ENCODE measurements around the gene IL1RL2. TPM values are rescaled to one million over a fixed set of nuclear protein-coding genes. Genes with fewer than 3 reads are reported as not detected.

IL1RL2 gene
- total RNA-seq, 1 experiment from 2014 or later: 0.11 TPM

DNA sequence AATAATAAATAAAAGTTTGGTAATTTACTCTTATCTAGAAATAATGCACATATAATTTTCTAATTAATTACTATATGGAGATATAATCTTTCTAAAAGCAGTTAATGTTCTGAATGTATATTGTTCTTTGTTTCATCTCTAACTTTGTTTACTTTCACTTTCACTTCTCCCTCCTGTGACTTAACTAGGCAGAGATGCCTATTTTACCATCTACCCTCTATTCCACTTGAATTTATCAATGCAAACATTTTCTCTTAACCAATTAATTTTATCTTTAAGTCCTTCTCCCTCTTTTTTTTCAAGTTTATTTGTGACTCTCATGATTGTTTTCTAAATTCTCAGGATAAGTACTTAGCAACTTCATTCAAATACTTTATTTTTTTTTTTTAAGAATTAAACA lies 69.5 kb downstream of the IL1RL2 start:
- Histone ChIP-seq H3K27ac (ENCODE audit: low read length) (no peak overlapping the region), H3K9me3 (ENCODE audit: low read length) (no peaks in the 10 kb centered on the region), H3K9me2 (replicated peaks; ENCODE audit: low read length) (no peaks in the 10 kb centered on the region), H3K4me1 (ENCODE audit: insufficient read depth, low read length) (peaks cover 19% of the 10 kb centered on the region), H2AFZ (ENCODE audit: low read length) (no peak overlapping the region), H4K20me1 (ENCODE audit: low read length) (no peaks in the 10 kb centered on the region), H3K27me3 (ENCODE audit: low read length) (no peaks in the 10 kb centered on the region), H3K4me3 (ENCODE audit: low read length) (peak overlapping the region; percentile 25; the same call in 1 of the 2 replicates), H3K9ac (ENCODE audit: low read length) (no peak overlapping the region), H3K36me3 (ENCODE audit: low read depth, low read length) (no peaks in the 10 kb centered on the region), H3K4me2 (ENCODE audit: low read length) (peak overlapping the region; percentile 67), H3F3A (ENCODE audit: low read length, unreplicated experiment) (no peaks in the 10 kb centered on the region), H3K79me2 (ENCODE audit: low read length) (no peaks in the 10 kb centered on the region)
- TF ChIP-seq, protein P1, sequence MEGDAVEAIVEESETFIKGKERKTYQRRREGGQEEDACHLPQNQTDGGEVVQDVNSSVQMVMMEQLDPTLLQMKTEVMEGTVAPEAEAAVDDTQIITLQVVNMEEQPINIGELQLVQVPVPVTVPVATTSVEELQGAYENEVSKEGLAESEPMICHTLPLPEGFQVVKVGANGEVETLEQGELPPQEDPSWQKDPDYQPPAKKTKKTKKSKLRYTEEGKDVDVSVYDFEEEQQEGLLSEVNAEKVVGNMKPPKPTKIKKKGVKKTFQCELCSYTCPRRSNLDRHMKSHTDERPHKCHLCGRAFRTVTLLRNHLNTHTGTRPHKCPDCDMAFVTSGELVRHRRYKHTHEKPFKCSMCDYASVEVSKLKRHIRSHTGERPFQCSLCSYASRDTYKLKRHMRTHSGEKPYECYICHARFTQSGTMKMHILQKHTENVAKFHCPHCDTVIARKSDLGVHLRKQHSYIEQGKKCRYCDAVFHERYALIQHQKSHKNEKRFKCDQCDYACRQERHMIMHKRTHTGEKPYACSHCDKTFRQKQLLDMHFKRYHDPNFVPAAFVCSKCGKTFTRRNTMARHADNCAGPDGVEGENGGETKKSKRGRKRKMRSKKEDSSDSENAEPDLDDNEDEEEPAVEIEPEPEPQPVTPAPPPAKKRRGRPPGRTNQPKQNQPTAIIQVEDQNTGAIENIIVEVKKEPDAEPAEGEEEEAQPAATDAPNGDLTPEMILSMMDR (conservative IDR thresholded peaks at IDR 0.05; ENCODE audit: low read depth, low read length): no peak
- TF ChIP-seq EZH2 (IDR thresholded peaks at IDR 0.05; ENCODE audit: low read length, unreplicated experiment): no peak
- BruUV-seq (replicated peaks): no TSS peak
- DNase-seq: peak; percentile 6
- no peak for ATAC-seq
- ChIA-PET POLR2A (ENCODE audit: unreplicated experiment) (interaction anchor here (0.6 kb wide), 1 partner anchor 100 kb away, joined by 30 read pairs; no protein-coding TSS in a partner anchor), CTCF (interaction anchor here (0.6 kb wide), 1 partner anchor 97 kb away, joined by 5 read pairs; no protein-coding TSS in a partner anchor)
- intact Hi-C loops (cut with micrococcal nuclease): no loop called here

DNA sequence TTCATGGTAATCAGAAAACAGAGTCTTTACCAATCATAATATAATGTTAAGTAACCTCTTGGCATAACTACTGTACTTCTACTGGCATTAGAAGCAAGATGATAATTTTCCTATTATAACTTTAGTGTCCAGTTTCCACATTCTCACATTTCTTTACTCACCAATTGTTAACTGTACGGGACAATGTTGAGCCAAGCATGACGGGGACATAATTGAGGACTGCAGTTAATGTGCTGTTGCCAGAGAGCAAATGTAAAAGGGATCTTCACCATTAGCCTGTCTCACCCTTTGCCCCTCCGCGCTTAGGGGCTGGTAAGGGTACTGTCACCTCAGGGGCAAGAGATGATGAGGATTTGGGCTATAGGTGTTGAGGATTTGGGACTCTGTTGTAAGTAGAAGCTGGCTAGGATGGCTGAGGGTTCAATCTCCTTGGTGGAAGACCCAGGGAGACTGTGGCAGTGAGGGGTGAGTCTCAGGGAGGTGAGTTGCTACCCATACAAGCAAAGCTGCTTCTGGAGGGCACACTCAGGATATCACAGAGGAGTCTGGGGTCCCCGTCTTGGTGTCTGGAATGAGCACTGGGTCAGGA lies 70.1 kb downstream of the IL1RL2 start:
- ChIA-PET CTCF (no interaction called here), POLR2A (ENCODE audit: unreplicated experiment) (interaction anchor here (0.6 kb wide), 1 partner anchor 99 kb away, joined by 30 read pairs; no protein-coding TSS in a partner anchor)
- ATAC-seq (no peak), DNase-seq (no peak)
- Histone ChIP-seq H3K27ac (ENCODE audit: low read length) (no peak overlapping the region), H3K9me2 (replicated peaks; ENCODE audit: low read length) (no peaks in the 10 kb centered on the region), H2AFZ (ENCODE audit: low read length) (no peak overlapping the region), H3K4me1 (ENCODE audit: insufficient read depth, low read length) (peaks cover 19% of the 10 kb centered on the region), H3K79me2 (ENCODE audit: low read length) (no peaks in the 10 kb centered on the region), H4K20me1 (ENCODE audit: low read length) (no peaks in the 10 kb centered on the region), H3F3A (ENCODE audit: low read length, unreplicated experiment) (no peaks in the 10 kb centered on the region), H3K9ac (ENCODE audit: low read length) (no peak overlapping the region), H3K27me3 (ENCODE audit: low read length) (no peaks in the 10 kb centered on the region), H3K36me3 (ENCODE audit: low read depth, low read length) (no peaks in the 10 kb centered on the region), H3K4me3 (ENCODE audit: low read length) (no peak overlapping the region), H3K4me2 (ENCODE audit: low read length) (no peak overlapping the region), H3K9me3 (ENCODE audit: low read length) (no peaks in the 10 kb centered on the region)
- intact Hi-C loops (cut with micrococcal nuclease): no loop called here
- no TSS peak for BruUV-seq (replicated peaks)
- TF ChIP-seq, protein P1 (conservative IDR thresholded peaks at IDR 0.05; ENCODE audit: low read depth, low read length): no peak
- TF ChIP-seq EZH2phosphoT487 (IDR thresholded peaks at IDR 0.05; ENCODE audit: borderline replicate concordance, low read length) (no peak), EZH2 (IDR thresholded peaks at IDR 0.05; ENCODE audit: low read length, unreplicated experiment) (no peak)

DNA sequence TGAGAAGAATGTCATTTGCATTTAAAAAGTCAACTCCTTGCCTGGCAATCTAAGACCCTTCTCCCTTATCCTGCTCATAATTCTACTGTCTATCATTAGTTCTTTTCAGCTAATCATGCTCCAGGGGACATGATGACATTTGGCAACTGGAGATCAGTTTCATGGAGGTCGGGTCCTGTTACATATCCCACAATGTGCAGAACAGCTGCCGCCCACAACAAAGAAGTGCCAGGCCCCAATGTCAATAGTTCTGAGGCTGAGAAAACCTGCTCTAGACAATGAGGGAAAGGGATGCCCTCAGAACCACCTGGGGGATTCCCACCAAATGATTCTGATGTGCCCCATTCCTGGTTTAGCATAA lies 71.2 kb downstream of the IL1RL2 start:
- no peaks in the 10 kb centered on the region for H3K9me3 ChIP-seq (ENCODE audit: low read length)
- CTCF ChIA-PET: no interaction called here
- H3K4me2 ChIP-seq (ENCODE audit: low read length): no peak overlapping the region
- POLR2A ChIA-PET (ENCODE audit: unreplicated experiment): interaction anchor here (0.6 kb wide), 1 partner anchor 517 kb away, joined by 27 read pairs; no protein-coding TSS in a partner anchor
- no peaks in the 10 kb centered on the region for H4K20me1 ChIP-seq (ENCODE audit: low read length)
- peak overlapping the region; percentile 49 for H3K27ac ChIP-seq (ENCODE audit: low read length)
- BruUV-seq (replicated peaks): TSS peak; percentile 92
- H2AFZ ChIP-seq (ENCODE audit: low read length): no peak overlapping the region
- H3F3A ChIP-seq (ENCODE audit: low read length, unreplicated experiment): no peaks in the 10 kb centered on the region
- no peaks in the 10 kb centered on the region for H3K36me3 ChIP-seq (ENCODE audit: low read depth, low read length)
- H3K4me1 ChIP-seq (ENCODE audit: insufficient read depth, low read length): peaks cover 19% of the 10 kb centered on the region
- no peaks in the 10 kb centered on the region for H3K79me2 ChIP-seq (ENCODE audit: low read length)
- no peaks in the 10 kb centered on the region for H3K27me3 ChIP-seq (ENCODE audit: low read length)
- ATAC-seq: no peak; the same call in 1 of the 2 replicates
- TF ChIP-seq, protein P1 (conservative IDR thresholded peaks at IDR 0.05; ENCODE audit: low read depth, low read length): no peak
- no peak for TF ChIP-seq EZH2 (IDR thresholded peaks at IDR 0.05; ENCODE audit: low read length, unreplicated experiment)
- TF ChIP-seq EZH2phosphoT487 (IDR thresholded peaks at IDR 0.05; ENCODE audit: borderline replicate concordance, low read length): no peak
- H3K9me2 ChIP-seq (replicated peaks; ENCODE audit: low read length): no peaks in the 10 kb centered on the region
- intact Hi-C loops (cut with micrococcal nuclease): loop anchor here (1.0 to 2.0 kb wide), 2 partner anchors 27 to 79 kb away; no protein-coding TSS in a partner anchor
- no peak for DNase-seq
- H3K9ac ChIP-seq (ENCODE audit: low read length): no peak overlapping the region
- H3K4me3 ChIP-seq (ENCODE audit: low read length): no peak overlapping the region

Measured in PC-3 (cell line).